Liver (tissue), 9 donors: ENCODE data around the gene IGFL3. TPM values are rescaled to one million over a fixed set of nuclear protein-coding genes. Genes with fewer than 3 reads are reported as not detected.

Experiments used
- DNase-seq: peaks from one replicate; pipeline ENCODE4 v3.0.0-alpha.2; 2017; ENCODE audit warnings: low spot score
- H3K27ac ChIP-seq, 2 donors: one replicate each; pipeline ENCODE4 v1.7.0; 2013; ENCODE audit warnings: inconsistent platforms in 2 of 2, low read length in 2 of 2, control low read depth in 1 of 2, low read depth in 1 of 2, mild to moderate bottlenecking in 1 of 2
- H3K27me3 ChIP-seq, 4 donors: one replicate each; pipeline versions ENCODE4 v1.6.1 to v1.7.0; 2013; ENCODE audit warnings: low read length in 3 of 4, inconsistent platforms in 1 of 4, mild to moderate bottlenecking in 1 of 4, moderate library complexity in 1 of 4; ENCODE audit not compliant: control insufficient read depth in 4 of 4, insufficient read depth in 4 of 4
- H3K36me3 ChIP-seq, 4 donors: one replicate each; pipeline versions ENCODE4 v1.6.1 to v1.7.0; 2013; ENCODE audit warnings: low read length in 3 of 4, mild to moderate bottlenecking in 3 of 4, low read depth in 1 of 4, moderate library complexity in 1 of 4; ENCODE audit not compliant: control insufficient read depth in 4 of 4, insufficient read depth in 3 of 4
- H3K4me1 ChIP-seq, 4 donors: one replicate each; pipeline versions ENCODE4 v1.6.1 to v1.7.0; 2013; ENCODE audit warnings: low read length in 3 of 4, mild to moderate bottlenecking in 3 of 4, moderate library complexity in 1 of 4; ENCODE audit not compliant: control insufficient read depth in 4 of 4, insufficient read depth in 4 of 4
- H3K4me3 ChIP-seq, 3 donors: one replicate each; pipeline versions ENCODE4 v1.6.1 to v1.7.0; 2013; ENCODE audit warnings: low read length in 3 of 3, control low read depth in 1 of 3, low read depth in 1 of 3, mild to moderate bottlenecking in 1 of 3
- H3K9ac ChIP-seq, 2 donors: one replicate each; pipeline ENCODE4 v1.7.0; 2013; ENCODE audit warnings: low read length in 2 of 2, mild to moderate bottlenecking in 2 of 2, moderate library complexity in 2 of 2, control low read depth in 1 of 2, low read depth in 1 of 2
- H3K9me3 ChIP-seq, 4 donors: one replicate each; pipeline versions ENCODE4 v1.6.1 to v1.7.0; 2013; ENCODE audit warnings: low read length in 3 of 4; ENCODE audit not compliant: control insufficient read depth in 4 of 4
- CTCF ChIP-seq: fragments of 150-350 bp; IDR thresholded peaks from 2 replicates; pipeline ENCODE4 v1.5.1; 2017; ENCODE audit warnings: improper control_type of control experiment, low read depth, low read length; ENCODE audit not compliant: missing input control
- EGR1 ChIP-seq, 2 donors: IDR thresholded peaks; 2 replicates each; pipeline ENCODE4 v1.6.1; 2016 to 2018; ENCODE audit warnings: antibody characterized with exemption in 2 of 2, low read depth in 2 of 2
- FOXA1 ChIP-seq: IDR thresholded peaks from 2 replicates; pipeline ENCODE4 v1.6.1; 2016; ENCODE audit warnings: antibody characterized with exemption
- FOXA2 ChIP-seq: IDR thresholded peaks from 2 replicates; pipeline ENCODE4 v1.6.1; 2016; ENCODE audit warnings: antibody characterized with exemption
- GABPA ChIP-seq, 2 donors: IDR thresholded peaks in 1 of 2; conservative IDR thresholded peaks in 1 of 2; 2 replicates each; pipeline ENCODE4 v1.6.1; 2016; ENCODE audit warnings: antibody characterized with exemption in 2 of 2, mild to moderate bottlenecking in 1 of 2, moderate library complexity in 1 of 2
- HNF4A ChIP-seq, 2 donors: conservative IDR thresholded peaks; 2 replicates each; pipeline ENCODE4 v1.6.1; 2016; ENCODE audit warnings: antibody characterized with exemption in 2 of 2, mild to moderate bottlenecking in 2 of 2
- HNF4G ChIP-seq: IDR thresholded peaks from 2 replicates; pipeline ENCODE4 v1.6.1; 2016; ENCODE audit warnings: antibody characterized with exemption
- JUND ChIP-seq, 2 donors: IDR thresholded peaks; 2 replicates each; pipeline ENCODE4 v1.6.1; 2016; ENCODE audit warnings: antibody characterized with exemption in 2 of 2
- MAX ChIP-seq: IDR thresholded peaks from 2 replicates; pipeline ENCODE4 v1.6.1; 2016; ENCODE audit warnings: antibody characterized with exemption
- NR2F2 ChIP-seq: IDR thresholded peaks from 2 replicates; pipeline ENCODE4 v1.6.1; 2016; ENCODE audit warnings: antibody characterized with exemption
- RAD21 ChIP-seq, 2 donors: IDR thresholded peaks; 2 replicates each; pipeline ENCODE4 v1.6.1; 2016; ENCODE audit warnings: antibody characterized with exemption in 2 of 2, mild to moderate bottlenecking in 2 of 2
- REST ChIP-seq: IDR thresholded peaks from 2 replicates; pipeline ENCODE4 v1.6.1; 2016; ENCODE audit warnings: antibody characterized with exemption, mild to moderate bottlenecking
- RXRA ChIP-seq, 2 donors: IDR thresholded peaks; 2 replicates each; pipeline ENCODE4 v1.6.1; 2017 to 2018; ENCODE audit warnings: antibody characterized with exemption in 2 of 2, mild to moderate bottlenecking in 1 of 2
- SP1 ChIP-seq: IDR thresholded peaks from 2 replicates; pipeline ENCODE4 v1.6.1; 2018; ENCODE audit warnings: antibody characterized with exemption, mild to moderate bottlenecking
- WGBS: extraction: QIAGEN DNeasy Blood & Tissue Kit; methylation state at CpG from one replicate; pipeline ENCODE4 v1.1.7; 2013; 5-methylcytosine and 5-hydroxymethylcytosine counted together
- polyA plus RNA-seq, 2 donors: library from polyadenylated mRNA; stranded (reverse) in 1 of 2; unstranded in 1 of 2; fragments of 200-250 nt in 1 of 2; fragments of >200 nt in 1 of 2; fragmentation: Nextera tagmentation in 1 of 2; extraction: Ambion mirVana in 1 of 2; gene quantifications; one replicate each; pipeline versions ENCODE4 v1.2.1 to v1.2.3, GENCODE V29; 2013 to 2015
- total RNA-seq, 2 donors: library from RNA; depleted of rRNA; stranded (reverse); fragments of >200 nt; gene quantifications; one replicate each; pipeline ENCODE4 v1.2.3, GENCODE V29; 2014
- TF ChIP-seq, protein P1 (sequence below): IDR thresholded peaks from 2 replicates; pipeline ENCODE4 v1.6.1; 2016; ENCODE audit warnings: antibody characterized with exemption
- TF ChIP-seq, protein P2 (sequence below): IDR thresholded peaks from 2 replicates; pipeline ENCODE4 v1.6.1; 2016; ENCODE audit warnings: antibody characterized with exemption
- donor health status: healthy.
- donor health status: healthy.
- donor health status: healthy.
- donor health status: healthy.
- donor health status: healthy.

Gene IGFL3
- total and polyA plus RNA-seq, 4 donors = not detected

DNA sequence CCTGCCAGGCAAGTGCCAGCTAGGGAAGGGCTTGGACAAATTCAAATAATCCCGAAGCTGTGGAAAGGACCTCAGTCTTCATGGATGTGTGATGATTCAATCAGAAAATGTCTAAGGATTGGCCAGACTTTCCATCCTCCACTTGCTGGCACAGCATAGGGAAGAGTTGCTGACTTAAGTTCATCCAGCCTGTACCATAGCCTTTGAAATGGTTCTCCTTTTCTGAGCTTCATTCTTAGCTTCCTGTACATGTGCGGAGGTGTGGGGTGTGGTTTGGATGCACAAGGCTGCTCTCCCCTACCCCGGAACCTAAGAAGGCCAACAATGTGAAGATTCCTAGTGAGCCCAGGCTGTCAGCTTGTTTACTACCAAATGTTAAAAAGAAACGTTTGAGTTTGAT, 959 bp upstream of the IGFL3 start:
- Histone ChIP-seq H3K27ac (no peak overlapping the region), H3K9me3 (no peaks in the 10 kb centered on the region), H3K4me1 (no peaks in the 10 kb centered on the region), H3K4me3 (no peak overlapping the region), H3K9ac (no peak overlapping the region), H3K36me3 (no peaks in the 10 kb centered on the region), H3K27me3 (no peaks in the 10 kb centered on the region)
- TF ChIP-seq RXRA (IDR thresholded peaks at IDR 0.05) = no peak
- no peak for TF ChIP-seq SP1
- TF ChIP-seq EGR1 (IDR thresholded peaks at IDR 0.05; ENCODE audit: low read depth in 2 of 2) = no peak
- TF ChIP-seq NR2F2 = no peak
- no peak for TF ChIP-seq FOXA2
- no peak for TF ChIP-seq FOXA1
- TF ChIP-seq, protein P1, sequence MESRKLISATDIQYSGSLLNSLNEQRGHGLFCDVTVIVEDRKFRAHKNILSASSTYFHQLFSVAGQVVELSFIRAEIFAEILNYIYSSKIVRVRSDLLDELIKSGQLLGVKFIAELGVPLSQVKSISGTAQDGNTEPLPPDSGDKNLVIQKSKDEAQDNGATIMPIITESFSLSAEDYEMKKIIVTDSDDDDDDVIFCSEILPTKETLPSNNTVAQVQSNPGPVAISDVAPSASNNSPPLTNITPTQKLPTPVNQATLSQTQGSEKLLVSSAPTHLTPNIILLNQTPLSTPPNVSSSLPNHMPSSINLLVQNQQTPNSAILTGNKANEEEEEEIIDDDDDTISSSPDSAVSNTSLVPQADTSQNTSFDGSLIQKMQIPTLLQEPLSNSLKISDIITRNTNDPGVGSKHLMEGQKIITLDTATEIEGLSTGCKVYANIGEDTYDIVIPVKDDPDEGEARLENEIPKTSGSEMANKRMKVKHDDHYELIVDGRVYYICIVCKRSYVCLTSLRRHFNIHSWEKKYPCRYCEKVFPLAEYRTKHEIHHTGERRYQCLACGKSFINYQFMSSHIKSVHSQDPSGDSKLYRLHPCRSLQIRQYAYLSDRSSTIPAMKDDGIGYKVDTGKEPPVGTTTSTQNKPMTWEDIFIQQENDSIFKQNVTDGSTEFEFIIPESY = no peak
- WGBS = 60% methylated on average over 4 of the region's 4 CpGs
- DNase-seq = no peak

GRCh38 chr19:46118136-46118535, 6.4 kb downstream of the IGFL3 start:
- TF ChIP-seq, protein P2, sequence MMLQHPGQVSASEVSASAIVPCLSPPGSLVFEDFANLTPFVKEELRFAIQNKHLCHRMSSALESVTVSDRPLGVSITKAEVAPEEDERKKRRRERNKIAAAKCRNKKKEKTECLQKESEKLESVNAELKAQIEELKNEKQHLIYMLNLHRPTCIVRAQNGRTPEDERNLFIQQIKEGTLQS = no peak
- no peak for TF ChIP-seq GABPA (IDR thresholded peaks at IDR 0.05 in 1 of 2, conservative IDR thresholded peaks at IDR 0.05 in 1 of 2)
- TF ChIP-seq EGR1 (IDR thresholded peaks at IDR 0.05; ENCODE audit: low read depth in 2 of 2) = no peak
- no peak for TF ChIP-seq RAD21 (IDR thresholded peaks at IDR 0.05)
- no peak for TF ChIP-seq RXRA (IDR thresholded peaks at IDR 0.05)
- no peak for TF ChIP-seq REST
- no peak for TF ChIP-seq JUND (IDR thresholded peaks at IDR 0.05)
- TF ChIP-seq HNF4A (conservative IDR thresholded peaks at IDR 0.05) = no peak
- TF ChIP-seq HNF4G = no peak
- WGBS = 86% methylated on average over 3 of the region's 3 CpGs
- Histone ChIP-seq H3K4me1 (no peaks in the 10 kb centered on the region), H3K36me3 (no peaks in the 10 kb centered on the region), H3K9ac (no peak overlapping the region), H3K27ac (no peak overlapping the region), H3K9me3 (no peaks in the 10 kb centered on the region), H3K27me3 (no peaks in the 10 kb centered on the region), H3K4me3 (no peak overlapping the region)
- no peak for DNase-seq

DNA sequence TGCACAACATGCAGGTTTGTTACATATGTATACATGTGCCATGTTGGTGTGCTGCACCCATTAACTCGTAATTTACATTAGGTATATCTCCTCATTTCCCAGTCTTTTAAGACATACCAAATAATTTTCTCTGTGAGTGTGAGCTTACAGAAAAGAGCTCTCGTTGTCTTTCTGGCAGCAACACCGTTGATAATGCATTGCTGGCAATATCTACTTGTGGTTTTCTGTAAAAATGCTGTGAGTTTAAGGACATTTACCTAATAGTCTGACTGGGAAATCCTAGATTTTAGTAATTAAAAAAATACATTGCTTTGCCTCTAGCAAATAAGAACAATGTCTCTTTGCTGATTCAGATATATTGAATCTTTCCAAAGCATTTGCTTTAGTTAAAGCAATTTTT, 8.4 kb downstream of the IGFL3 start:
- WGBS = 76% methylated on average over 3 of the region's 3 CpGs
- DNase-seq = no peak
- Histone ChIP-seq H3K9me3 (no peaks in the 10 kb centered on the region), H3K27ac (no peak overlapping the region), H3K4me1 (no peaks in the 10 kb centered on the region), H3K9ac (no peak overlapping the region), H3K4me3 (no peak overlapping the region), H3K27me3 (no peaks in the 10 kb centered on the region), H3K36me3 (no peaks in the 10 kb centered on the region)
- TF ChIP-seq NR2F2 (no peak), MAX (no peak), CTCF (no peak)
